ENCODE measurements around the gene DIP2C.
"Not testable (repeated sequence)": the region's sequence is repeated elsewhere in the genome, so short reads cannot be mapped to it uniquely, and the experiment has no call there.

Gene DIP2C

GRCh38 chr10:374354-374753, 315.1 kb downstream of the DIP2C start:
- DNase-seq (ENCODE audit: low read depth in 3 of 3): no peak

- DNase-seq (ENCODE audit: low read depth in 3 of 3): no peak
These were observed 315.8 kb downstream of the DIP2C start for GRCh38 chr10:373526-374309.

GRCh38 chr10:373015-373414, 316.5 kb downstream of the DIP2C start:
- no peak for DNase-seq (ENCODE audit: low read depth in 3 of 3)

- DNase-seq (ENCODE audit: low read depth in 3 of 3): no peak
These were observed 316.9 kb downstream of the DIP2C start for GRCh38 chr10:372566-372965.

GRCh38 chr10:371515-371914, 318.0 kb downstream of the DIP2C start:
- no peak for DNase-seq (ENCODE audit: low read depth in 3 of 3)

GRCh38 chr10:370449-370825, 319.0 kb downstream of the DIP2C start:
- DNase-seq (ENCODE audit: low read depth in 3 of 3): no peak

GRCh38 chr10:369684-370448, 319.6 kb downstream of the DIP2C start:
- DNase-seq (ENCODE audit: low read depth in 3 of 3): no peak

GRCh38 chr10:369221-369683, 320.2 kb downstream of the DIP2C start:
- no peak for DNase-seq (ENCODE audit: low read depth in 3 of 3)

- DNase-seq (ENCODE audit: low read depth in 3 of 3): no peak
These were observed 320.8 kb downstream of the DIP2C start for GRCh38 chr10:368579-369220.

- not testable (repeated sequence) for DNase-seq (ENCODE audit: low read depth in 3 of 3)
These were observed 321.4 kb downstream of the DIP2C start for GRCh38 chr10:368107-368506.

GRCh38 chr10:367636-368035, 321.8 kb downstream of the DIP2C start:
- DNase-seq (ENCODE audit: low read depth in 3 of 3): no peak

- no peak for DNase-seq (ENCODE audit: low read depth in 3 of 3)
These were observed 323.3 kb downstream of the DIP2C start for GRCh38 chr10:366186-366585.

GRCh38 chr10:364267-364775, 325.1 kb downstream of the DIP2C start:
- no peak for DNase-seq (ENCODE audit: low read depth in 3 of 3)

GRCh38 chr10:363152-363551, 326.3 kb downstream of the DIP2C start:
- no peak for DNase-seq (ENCODE audit: low read depth in 3 of 3)

- no peak for DNase-seq (ENCODE audit: low read depth in 3 of 3)
These were observed 328.0 kb downstream of the DIP2C start for GRCh38 chr10:361203-362081.

- no peak for DNase-seq (ENCODE audit: low read depth in 3 of 3)
These were observed 328.8 kb downstream of the DIP2C start for GRCh38 chr10:360653-361052.

GRCh38 chr10:359762-360161, 329.7 kb downstream of the DIP2C start:
- DNase-seq (ENCODE audit: low read depth in 3 of 3): no peak

- no peak for DNase-seq (ENCODE audit: low read depth in 3 of 3)
These were observed 330.4 kb downstream of the DIP2C start for GRCh38 chr10:359093-359492.

- no peak for DNase-seq (ENCODE audit: low read depth in 3 of 3)
These were observed 332.1 kb downstream of the DIP2C start for GRCh38 chr10:357201-357950.

GRCh38 chr10:356452-356851, 333.0 kb downstream of the DIP2C start:
- no peak for DNase-seq (ENCODE audit: low read depth in 3 of 3)
